Measurements from ENCODE around the gene BPGM.
A peak's percentile ranks its signal among the peaks of the same experiment; 100 is the strongest.

BPGM gene

DNA sequence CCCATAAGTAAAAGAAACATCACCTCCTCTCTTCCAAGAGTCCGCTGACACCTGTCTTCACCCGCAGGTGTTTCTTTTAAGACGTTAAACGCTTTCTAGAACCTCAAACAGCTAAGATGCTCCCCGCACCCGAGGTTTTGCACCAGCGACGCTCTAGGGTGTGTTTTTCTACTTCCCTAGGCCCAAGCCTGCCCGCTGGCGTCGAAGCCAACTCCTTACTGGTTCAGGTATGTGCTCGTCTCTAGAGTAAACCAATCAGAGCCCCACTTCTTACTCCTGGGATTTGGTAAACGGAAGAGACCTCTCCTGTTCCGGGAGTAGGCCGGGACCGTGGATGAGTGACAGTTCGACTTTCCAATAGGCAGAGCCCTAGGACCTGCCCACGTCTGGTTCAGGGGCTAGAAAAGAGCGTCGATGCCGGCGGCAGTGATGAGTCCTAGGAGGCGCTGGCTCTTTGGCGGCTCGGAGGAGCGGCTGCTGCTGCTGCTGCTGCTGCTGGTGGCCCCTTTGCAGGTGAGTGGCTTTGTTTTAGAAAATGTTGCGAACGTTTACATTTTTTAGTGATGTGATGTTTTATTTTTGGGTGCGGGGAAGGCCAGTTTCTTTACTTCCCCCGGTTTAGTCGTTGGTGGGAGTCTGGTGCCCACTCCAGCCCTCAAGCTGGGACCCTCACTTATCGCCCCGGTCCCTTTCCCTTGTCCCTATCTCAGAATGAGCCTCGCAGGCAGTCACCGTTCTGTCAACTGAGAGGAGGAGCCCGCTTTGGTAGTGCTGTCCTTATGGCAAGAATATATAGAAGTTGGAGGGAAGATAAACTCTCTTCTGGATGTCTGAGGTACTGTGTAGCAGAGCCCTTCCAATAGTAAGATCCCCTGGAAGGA, at the start of gene BPGM:
Gene BPGM (plus strand): TSS at position 429 of the 881 bp plus-strand sequence. CDS start 14,655 bp downstream, outside the sequence.
- peak; percentile 93 for DNase-seq

DNA sequence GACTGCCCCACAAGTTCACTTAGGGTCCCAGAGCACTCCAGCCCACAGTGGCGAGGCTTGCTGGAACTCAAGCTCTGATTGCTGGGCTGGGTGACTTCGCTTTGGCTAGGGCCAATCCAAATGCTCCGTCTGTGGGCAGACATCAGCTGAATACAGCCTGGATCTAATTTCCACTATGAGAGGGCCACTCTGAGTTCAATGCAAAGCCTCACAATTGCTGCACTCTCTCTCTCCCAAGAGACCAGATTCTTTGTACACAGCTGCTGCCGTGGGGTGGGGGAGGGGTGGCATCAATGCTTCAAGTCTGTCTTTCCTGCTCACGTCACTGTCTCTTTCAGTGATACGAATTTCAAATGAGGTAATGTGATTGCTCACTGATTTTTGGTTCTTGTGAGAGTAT, 47.3 kb upstream of the BPGM start:
- DNase-seq = no peak

DNA sequence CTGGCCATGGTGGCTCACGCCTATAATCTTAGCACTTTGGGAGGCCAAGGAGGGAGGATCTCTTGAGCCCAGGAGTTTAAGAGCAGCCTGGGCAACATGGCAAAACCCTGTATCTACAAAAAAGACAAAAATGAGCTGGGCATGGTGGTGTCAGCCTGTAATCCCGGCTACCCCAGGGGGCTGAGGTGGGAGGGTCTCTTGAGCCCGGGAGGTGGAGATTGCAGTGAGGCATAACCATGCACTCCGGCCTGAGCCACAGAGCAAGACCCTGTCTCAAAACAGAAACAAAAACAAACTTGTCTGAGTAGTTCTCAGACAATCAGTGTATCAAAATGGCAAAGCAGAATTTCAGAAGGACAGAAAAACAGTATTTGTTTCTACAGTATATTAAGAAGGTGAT, 45.2 kb upstream of the BPGM start:
- DNase-seq = no peak

DNA sequence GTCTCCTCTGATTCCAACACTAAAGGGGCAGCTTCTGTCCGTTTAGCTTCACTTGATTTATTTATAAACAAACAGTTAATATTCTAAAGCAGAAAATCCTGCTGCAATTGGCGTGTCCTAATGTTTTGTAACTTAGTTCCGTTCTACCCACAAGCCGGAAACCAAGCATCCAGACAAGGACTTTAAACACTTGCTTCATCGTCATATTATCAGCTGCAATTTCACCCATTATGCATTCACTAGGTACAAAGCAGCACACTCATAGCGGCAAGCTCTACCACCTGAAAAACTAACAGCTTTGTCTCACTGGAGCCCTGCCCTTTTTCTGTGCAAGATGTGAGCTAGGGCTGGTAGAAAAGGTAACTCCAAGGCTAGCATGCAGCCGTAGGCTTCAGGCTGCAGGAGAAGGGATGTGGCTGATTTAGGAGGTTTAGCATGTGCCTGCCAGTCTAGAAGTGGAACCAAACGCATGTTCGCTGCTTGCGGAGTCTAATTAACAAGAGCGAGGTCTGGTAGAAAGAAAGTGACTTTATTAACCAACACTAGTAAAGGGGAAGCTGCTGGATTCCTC, 43.7 kb upstream of the BPGM start:
- no peak for DNase-seq

DNA sequence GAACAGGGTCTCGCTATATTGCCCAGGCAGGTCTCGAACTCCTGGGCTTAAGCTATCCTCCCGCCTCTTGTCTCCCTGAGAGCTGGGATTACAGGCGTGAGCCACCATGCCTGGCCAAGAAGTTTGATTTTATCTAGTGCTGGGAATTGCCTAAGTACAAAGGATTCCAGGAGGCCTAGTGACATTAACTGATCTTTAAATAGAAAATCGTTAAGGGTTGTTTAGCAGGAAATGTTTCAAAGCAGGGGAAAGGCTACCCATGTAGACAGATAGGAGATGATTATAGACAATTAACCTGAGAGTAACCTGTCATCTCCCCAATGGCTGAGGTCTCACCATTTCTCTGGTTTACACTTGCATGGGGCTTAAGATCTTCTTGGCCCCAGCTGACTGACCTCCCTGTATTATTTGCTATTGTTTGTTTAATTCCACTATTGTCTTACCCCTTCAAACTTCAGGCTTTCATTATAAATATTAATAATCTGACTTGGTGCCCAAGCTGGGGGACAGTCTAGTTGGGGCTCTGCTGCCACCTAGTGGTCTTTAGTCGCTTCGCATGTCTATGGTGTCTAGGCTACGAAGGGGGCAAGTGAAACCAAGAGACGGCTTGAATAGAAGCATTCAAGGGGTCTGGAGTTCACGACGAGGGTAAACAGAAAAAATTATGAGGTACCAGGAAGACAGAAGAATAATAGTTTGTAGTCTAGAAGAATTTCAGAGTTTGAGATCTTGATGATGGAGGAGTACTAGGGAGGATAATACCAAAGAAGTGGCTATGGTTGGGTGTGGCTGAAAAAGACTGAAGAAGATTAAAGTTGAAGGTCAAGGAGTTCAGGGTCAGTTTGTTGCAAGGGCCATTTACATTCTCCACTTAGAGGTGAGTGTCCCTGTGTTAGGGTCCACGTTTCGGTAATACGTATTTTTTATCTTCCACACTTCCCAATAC, 40.4 kb upstream of the BPGM start:
- DNase-seq = no peak

DNA sequence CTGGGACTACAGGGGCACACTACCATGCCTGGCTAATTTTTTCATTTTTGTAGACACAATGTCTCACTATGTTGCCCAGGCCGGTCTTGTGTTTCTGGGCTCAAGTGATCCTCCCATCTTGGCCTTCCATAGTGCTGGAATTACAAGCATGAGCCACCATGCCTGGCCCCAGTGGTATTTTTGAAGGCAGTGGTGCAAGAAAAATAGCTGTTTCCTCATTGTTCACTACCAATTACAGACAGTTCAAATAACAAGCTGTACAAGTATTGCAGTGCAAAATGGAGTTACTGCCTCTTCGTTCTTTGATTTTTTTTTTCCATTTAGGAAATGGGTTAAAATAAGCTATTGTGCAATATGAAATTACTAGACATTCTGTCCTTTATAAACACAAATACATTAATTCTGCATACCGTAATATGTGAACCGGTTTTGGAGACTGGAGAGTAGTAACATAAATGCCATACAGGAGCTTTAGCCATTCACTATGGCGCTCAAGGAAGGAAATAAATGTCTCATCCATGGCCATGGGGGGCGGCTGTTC, 35.0 kb upstream of the BPGM start:
- no peak for DNase-seq

DNA sequence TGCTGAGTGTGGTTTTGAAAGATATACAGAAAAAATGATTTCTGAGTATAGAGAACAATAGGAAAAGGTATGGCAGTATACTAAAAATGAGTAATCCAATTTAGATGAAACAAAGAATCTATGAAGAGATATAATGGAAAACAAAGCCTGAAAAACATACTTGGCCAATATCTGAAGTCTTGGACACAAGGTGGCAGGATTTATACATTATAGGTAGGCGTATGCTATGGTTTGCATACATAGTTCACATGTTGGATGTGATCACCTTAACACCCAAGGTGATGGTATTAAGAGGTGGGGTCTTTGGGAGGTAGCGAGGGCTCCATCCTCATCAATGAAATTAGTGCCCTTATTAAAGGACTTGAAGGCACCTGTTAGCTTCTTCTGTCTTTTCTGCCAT, 34.5 kb upstream of the BPGM start:
- DNase-seq = no peak

DNA sequence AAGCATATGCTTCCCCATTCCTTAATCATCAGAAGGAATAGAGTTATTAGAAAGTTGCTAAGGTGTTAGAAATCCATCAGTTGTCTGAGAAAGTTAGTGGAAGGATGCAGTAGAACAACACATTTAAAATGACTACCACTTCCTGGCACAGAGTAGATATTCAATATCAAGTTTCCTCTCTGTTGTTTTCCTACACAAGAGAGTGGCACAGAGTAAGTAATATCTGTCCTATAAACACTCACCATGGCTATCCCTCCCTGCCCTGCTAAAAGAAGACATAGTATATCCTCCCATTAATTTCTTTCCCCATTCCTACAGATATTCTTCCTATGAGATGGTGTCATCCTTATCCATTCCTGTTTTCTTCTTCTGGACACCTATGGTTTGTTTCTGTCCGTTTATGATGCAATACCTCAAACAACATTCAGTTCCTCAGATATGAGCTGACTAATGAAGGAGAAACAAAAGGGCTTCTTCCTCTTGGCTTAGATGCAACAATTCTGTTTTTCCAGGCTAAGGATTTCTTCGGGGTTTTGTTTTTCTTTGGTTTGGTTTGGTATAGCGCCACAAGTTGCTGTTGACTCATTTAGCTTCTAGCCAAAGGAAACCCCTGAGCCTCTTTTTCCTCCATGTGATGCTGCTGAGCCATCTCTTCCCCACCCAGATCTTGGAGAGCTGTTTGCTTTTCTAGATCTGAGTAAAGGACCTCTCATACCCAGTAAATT, 32.9 kb upstream of the BPGM start:
- DNase-seq = peak; percentile 56

DNA sequence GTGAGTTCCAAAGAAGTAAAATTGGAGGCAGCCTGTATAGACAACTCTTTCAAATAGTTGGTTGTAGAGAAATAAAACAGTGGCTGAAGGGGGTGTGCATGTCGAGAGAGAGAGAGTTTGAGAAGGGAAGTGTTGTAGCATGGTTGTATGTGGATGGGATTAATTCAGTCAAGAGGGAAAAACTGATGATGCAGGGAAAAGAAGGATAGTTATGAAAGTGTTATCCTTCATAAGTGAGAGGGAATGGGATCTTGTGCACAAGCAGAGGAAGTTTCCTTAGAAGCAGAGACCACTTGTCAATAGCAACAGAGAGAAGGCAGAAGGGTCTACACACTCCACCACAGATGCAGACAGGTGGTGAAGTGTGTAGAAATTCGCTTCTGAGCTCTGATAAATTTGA, 30.0 kb upstream of the BPGM start:
- no peak for DNase-seq

DNA sequence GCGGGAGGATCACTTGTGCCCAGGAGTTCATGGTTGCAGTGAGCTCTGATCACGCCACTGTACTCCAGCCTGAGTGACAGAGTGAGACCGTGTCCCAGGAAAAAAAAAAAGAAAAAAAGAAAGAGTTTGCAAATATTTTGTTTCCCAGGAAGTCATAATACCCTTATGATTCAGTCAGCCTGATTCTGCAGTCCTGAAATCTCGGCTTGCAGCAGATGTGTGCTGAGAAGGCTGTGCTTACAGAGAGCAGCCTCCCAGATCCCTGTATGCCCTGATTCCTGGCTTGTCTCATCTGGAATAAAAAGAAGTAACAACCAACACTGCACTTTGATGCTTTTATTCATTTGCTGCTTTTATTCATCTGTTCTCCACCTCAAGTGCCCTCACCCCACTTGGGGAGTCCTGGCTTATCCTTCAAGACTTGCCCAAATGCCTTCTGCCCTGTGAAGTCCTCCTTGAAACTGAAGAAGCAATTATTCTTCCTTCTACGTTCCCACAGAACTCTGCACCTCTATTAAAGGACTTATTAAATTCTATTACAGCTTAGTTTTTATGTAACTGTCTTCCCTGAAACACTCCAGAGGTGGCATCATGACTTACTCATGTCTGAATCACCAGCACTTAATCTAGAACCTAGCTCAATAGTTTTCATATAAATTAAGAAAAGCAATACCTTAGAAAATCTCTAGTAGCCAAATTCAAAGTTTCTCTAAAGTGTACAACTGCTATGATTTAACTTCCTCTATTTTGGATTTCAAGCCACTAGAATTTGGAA, 27.7 kb upstream of the BPGM start:
- DNase-seq = no peak

DNA sequence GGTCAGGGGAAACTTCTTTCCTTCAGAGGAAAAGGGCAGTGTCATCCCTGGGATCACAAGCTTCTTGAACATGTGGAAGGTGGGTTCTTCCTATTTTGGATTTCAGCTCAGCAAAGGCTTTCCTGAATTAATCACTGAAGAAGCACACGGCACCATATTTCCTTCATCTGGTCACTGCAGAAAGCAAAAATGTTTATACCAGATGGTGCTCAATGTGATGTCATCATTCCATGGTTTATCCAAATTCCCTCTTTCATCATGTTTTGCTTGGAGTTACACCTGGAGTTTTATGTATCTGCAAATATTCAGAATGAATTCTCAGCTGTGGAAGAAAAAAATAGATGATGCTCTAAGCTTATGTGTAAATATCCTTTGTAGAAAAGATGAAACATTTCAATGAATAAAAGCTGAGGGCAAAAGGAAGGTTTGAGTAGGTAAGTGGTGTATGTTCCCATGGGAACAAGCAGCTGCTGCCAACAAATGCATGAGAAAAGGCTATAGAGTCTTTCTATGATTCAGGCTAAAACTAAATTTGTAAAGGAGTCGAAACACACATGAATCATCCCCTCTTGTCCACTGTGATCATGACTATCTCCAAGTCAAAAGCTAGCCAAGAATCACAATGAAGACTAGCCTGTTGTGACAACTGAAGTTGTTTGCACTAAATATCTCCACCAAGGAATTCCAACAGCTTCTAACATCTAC, 26.9 kb upstream of the BPGM start:
- DNase-seq = no peak

DNA sequence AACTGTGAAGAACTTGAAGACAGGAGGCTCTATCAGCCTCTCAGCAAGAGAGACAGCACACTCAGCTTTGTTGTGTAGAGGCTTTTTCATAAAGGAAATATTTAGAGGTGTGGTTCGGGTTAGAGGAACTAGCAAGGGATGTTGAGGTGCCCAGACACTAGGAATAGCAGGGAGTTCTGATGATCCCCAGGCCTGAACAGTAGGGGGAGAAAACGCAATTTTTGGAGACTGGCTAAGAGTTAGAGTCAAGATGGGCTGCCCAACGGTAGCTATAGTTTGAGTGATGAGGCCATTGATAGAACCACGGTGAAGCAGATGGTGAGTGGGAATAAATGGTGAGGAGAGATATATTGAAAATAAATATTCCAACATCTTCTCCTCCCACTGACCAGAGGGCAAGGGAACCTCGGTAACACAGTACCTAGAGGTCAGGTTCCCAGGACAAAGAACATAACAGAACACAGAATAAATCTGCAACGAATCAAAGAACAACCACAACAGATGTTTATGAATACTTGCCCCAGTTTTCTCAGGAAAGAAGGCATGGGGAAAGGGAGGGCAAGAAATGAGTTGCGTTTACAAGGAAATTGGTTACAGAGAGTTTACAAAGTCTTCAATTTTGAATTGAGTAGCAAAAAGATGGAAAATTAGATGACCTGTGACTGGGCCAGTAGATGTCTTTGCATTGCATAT, 24.2 kb upstream of the BPGM start:
- no peak for DNase-seq

DNA sequence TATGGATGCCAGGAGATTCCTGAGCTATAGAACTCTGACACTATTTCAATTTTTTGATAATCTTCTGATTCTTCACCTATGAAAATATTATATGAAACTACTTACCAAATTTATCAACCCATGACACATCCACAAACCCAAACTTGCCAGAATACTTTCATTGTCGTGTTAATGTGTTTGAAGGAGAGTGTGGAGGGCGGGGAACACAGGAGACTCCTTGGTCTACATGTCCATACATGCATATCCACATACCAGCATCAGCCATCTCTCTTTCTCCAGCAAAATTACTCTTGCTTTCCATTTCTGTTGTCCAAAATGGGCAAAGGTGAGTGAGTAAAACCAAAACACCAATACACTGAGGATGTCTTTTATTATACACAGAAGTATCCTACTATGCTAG, 23.5 kb upstream of the BPGM start:
- no peak for DNase-seq

DNA sequence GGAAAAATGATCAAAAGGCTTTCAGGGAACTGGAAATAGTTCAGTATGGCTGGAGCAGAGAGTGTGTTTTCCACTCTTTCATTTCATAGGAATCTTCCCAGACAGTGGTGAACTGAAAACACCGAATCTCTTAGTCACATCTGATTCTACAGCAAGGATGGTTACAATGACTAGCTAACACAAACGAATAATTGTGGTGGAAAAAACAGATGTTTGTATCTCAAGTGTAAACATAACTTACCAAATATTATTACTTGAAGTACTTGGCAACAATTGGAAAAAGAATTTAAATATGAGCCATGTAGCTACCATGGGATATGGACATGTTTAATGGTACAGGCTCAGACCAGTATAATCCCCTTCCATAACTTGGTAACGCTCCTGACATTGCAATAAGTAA, 21.1 kb upstream of the BPGM start:
- DNase-seq = no peak

DNA sequence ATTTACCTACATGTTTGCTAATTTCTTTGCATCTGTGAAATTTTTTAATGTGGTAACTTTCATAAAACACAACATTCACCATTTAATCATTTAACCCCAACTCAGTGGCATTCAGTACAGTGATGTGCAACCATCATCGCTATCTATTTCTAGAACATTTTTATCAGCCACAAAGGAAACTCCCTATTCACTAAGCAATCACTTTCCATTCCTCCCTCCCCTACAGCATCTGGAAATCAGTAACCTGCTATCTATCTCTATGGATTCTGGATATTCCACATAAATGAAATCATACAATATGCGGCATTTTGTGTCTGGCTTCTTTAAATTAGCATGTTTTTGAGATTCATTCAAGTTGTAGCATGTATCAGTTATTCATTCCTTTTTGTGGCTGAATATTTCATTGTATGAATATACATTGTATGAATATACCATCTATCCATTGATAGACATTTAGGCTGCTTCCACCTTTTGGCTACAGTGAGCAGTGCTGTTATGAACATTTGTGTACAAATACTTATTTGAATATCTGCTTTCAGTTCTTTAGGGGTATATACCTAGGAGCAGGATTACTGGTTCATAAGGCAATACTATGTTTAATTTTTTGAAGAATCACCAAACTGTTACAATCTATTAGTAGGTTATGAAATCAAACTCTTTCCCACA, 19.4 kb upstream of the BPGM start:
- no peak for DNase-seq

DNA sequence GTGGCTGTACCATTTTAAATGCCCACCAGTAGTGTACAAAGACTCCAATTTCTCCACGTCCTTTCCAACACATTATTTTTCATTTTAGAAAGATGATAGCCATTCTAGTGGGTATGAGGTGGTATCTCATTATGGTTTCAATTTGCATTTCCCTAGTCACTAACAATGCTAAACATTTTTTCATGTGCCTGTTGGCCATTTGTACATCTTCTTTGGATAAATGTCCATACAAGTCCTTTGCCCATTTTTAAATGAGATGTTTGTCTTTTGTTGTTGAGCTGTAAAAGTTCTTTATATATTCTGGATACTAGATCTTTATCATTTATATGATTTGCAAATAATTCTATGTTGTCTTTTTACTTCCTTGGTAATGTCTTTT, 18.9 kb upstream of the BPGM start:
- no peak for DNase-seq

DNA sequence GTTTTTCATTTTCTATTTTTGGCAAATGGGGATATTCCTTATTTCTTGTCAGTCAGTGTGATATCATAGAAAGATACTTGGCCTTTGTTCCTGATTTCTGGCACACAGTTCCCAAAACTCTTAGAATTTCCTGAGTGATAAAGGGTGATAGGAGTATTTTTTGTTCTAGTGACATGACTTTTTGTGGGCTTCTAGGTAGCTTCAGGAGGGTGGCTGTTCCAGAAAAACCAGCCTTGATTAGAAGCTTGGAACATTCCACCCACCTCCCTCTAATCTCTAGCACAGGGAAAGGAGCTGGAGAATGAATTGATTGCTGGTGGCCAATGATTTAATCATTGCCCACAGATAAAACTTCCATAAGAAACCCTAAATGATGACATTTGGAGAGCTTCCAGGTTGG, 17.2 kb upstream of the BPGM start:
- no peak for DNase-seq

DNA sequence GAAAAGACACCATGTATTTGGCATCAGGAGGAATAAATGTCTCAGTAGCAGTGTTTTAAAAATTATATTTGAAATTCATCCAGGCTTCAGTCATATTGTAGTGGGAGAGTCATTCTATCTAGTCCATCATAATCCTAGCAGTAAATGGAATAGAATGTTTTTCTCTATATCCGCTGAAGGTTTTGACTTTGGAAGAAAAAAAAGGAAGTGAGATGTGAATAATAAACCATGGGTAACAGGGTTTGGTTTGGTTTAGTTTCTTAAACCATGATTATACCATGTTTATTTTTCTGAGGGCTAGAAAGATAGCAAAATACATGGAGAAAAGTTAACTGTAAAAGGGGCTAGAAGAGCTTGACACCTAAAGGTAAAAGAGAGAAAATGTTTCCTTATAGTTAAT, 16.4 kb upstream of the BPGM start:
- DNase-seq = no peak

DNA sequence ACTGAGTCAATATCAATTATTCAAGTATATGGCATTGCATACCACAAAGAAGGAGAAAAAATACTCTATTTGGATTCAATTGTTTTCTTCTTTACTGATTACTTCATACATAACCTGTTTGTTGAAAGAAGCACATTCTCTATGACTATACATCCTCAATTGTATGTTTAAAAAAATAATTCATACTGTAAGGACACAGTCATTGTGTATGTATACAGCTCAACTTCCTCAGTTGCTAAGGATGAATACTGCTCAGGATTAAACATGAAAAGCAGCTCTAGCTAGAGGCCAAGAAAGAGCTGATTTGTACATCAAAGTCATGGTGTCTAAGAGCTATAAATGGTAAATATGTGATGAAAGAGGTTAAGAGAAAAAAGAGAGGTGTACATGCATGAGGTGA, 15.8 kb upstream of the BPGM start:
- DNase-seq = no peak

DNA sequence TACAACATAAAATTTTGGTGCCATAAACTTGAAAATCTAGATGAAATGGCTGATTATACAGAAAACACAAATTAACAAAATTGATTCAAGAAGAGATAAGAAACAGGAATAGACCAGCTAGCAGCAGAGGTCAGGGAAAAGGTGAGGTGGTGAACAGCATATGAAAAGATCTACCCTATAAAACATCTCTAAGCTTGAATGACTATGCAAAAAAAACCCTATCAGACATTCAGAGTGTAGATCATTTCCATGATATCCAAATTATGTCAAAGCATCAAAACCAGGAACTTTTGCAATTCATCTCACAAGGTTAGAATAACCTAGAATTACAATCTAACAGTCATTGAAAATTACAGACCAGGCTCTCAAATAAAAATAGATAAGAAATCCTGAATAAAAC, 14.6 kb upstream of the BPGM start:
- no peak for DNase-seq

Data from T1000 (cell line).